Left ventricle myocardium inferior (tissue), 1 donor: ENCODE measurements around the gene BAG5. TPM values are rescaled to one million over a fixed set of nuclear protein-coding genes. Genes with fewer than 3 reads are reported as not detected.

Experiments
- DNase-seq: peaks from one replicate; pipeline ENCODE4 v3.0.0-alpha.2; 2020
- H3K27ac ChIP-seq: fragments of 200-600 bp; replicated peaks from 2 replicates; pipeline ENCODE4 v1.8.0; 2021
- H3K27me3 ChIP-seq: fragments of 200-600 bp; 2 replicates; pipeline ENCODE4 v1.8.0; 2021; ENCODE audit warnings: low read depth
- H3K36me3 ChIP-seq: fragments of 200-600 bp; 2 replicates; pipeline ENCODE4 v1.8.0; 2021
- H3K4me1 ChIP-seq: fragments of 200-600 bp; 2 replicates; pipeline ENCODE4 v1.8.0; 2021
- H3K4me3 ChIP-seq: fragments of 200-600 bp; 2 replicates; pipeline ENCODE4 v1.8.0; 2021; ENCODE audit warnings: mild to moderate bottlenecking, moderate library complexity
- H3K9me3 ChIP-seq: fragments of 200-600 bp; replicated peaks from 2 replicates; pipeline ENCODE4 v1.8.0; 2021
- intact Hi-C: fragments of 100-400 bp; cut with micrococcal nuclease; formaldehyde crosslinking; loops from one replicate; pipeline ENCODE4 v1.11.0; 2022
- total RNA-seq: library from RNA; stranded (reverse); fragmentation: NEBNext Ultra II Directional; extraction: Animal tissue kit (Norgen Biotek cat#: 25700); gene quantifications from one replicate; pipeline ENCODE4 v1.2.1, GENCODE V29; 2021
- TF ChIP-seq, protein P1 (sequence below): fragments of 200-600 bp; IDR thresholded peaks from 2 replicates; pipeline ENCODE4 v1.8.0; 2021; ENCODE audit warnings: antibody characterized with exemption, mild to moderate bottlenecking, borderline replicate concordance
- donor health status: DM: no; HTN: yes; CAD: no; lungs with severe emphysema.

BAG5 gene
- total RNA-seq, 1 donor from 2014 or later: 16.7 TPM

DNA sequence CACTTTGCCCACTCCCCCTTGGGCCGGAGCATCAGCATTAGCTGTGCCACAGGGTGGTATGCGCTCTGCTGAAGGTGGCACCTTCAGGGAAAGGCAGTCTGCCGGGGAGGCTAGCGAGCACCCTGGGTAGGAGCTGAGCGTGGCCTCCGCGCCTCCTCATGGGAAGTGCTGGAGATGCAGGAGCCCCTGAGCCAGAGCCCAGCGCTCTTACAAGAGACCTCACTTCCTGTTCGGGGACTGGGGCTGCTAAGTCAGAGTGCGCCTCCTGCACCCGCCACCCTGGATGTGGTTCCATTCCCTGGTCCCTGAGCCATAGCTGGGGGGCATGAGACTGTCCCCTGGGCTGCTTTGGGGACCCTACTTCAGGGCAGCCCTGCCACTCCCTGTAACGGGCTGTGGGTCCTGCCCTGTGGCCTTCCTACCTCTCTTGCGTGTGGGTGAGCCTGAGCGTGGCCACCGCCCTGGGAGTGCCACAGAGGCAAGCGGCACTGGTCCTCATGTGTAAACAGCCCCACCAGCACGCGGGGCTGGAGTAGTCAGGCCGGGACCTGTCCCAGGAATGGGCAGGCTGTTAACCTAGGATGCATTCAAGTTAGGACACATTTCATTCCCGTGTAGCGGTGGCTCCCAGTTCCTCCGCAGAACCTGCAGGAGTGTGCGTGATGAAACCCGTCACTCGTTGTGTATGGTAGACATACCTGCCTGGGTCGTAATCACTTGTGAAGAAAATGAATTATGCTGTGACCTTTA, 19.7 kb upstream of the BAG5 start:
- no peaks in the 10 kb centered on the region for H3K9me3 ChIP-seq
- peaks cover 3% of the 10 kb centered on the region for H3K4me1 ChIP-seq
- no peak overlapping the region for H3K4me3 ChIP-seq
- no peak overlapping the region for H3K27ac ChIP-seq
- H3K36me3 ChIP-seq: peaks cover 26% of the 10 kb centered on the region
- intact Hi-C loops: no loop called here
- DNase-seq: no peak
- H3K27me3 ChIP-seq: no peaks in the 10 kb centered on the region
- TF ChIP-seq, protein P1, sequence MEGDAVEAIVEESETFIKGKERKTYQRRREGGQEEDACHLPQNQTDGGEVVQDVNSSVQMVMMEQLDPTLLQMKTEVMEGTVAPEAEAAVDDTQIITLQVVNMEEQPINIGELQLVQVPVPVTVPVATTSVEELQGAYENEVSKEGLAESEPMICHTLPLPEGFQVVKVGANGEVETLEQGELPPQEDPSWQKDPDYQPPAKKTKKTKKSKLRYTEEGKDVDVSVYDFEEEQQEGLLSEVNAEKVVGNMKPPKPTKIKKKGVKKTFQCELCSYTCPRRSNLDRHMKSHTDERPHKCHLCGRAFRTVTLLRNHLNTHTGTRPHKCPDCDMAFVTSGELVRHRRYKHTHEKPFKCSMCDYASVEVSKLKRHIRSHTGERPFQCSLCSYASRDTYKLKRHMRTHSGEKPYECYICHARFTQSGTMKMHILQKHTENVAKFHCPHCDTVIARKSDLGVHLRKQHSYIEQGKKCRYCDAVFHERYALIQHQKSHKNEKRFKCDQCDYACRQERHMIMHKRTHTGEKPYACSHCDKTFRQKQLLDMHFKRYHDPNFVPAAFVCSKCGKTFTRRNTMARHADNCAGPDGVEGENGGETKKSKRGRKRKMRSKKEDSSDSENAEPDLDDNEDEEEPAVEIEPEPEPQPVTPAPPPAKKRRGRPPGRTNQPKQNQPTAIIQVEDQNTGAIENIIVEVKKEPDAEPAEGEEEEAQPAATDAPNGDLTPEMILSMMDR: no peak

DNA sequence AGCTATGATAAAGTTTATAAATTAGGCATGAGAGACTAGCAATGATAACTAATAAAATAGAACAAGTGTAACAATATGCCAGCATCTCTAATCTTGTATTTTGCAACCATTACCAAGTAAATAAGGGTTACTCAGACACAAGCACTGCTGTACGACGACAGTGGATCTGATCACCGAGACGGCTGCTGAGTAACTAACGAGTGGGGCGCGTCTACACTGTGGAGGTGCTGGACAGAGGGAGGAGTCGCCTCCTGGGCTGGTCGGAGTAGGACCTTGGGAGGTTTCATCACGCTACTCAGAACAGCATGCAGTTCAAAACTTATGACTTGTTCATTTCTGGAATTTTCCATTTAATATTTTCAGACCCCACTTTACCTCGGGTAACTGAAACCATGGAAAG, 18.7 kb upstream of the BAG5 start:
- Histone ChIP-seq H3K36me3 (peaks cover 26% of the 10 kb centered on the region), H3K27me3 (no peaks in the 10 kb centered on the region)
- TF ChIP-seq, protein P1: no peak

GRCh38 chr14:103578401-103579075, 16.1 kb upstream of the BAG5 start:
- TF ChIP-seq, protein P1: no peak
- H3K4me1 ChIP-seq: peaks cover 38% of the 10 kb centered on the region
- no peak for DNase-seq
- H3K27me3 ChIP-seq: no peaks in the 10 kb centered on the region
- H3K27ac ChIP-seq: no peak overlapping the region
- no peaks in the 10 kb centered on the region for H3K9me3 ChIP-seq
- H3K4me3 ChIP-seq: no peak overlapping the region
- peaks cover 40% of the 10 kb centered on the region for H3K36me3 ChIP-seq
- intact Hi-C loops: no loop called here

More for the DNA sequence above, 18.7 kb upstream of the BAG5 start:
- Histone ChIP-seq H3K4me1 (peaks cover 13% of the 10 kb centered on the region), H3K27ac (no peak overlapping the region), H3K4me3 (no peak overlapping the region), H3K9me3 (no peaks in the 10 kb centered on the region)
- DNase-seq: no peak
- intact Hi-C loops: no loop called here

DNA sequence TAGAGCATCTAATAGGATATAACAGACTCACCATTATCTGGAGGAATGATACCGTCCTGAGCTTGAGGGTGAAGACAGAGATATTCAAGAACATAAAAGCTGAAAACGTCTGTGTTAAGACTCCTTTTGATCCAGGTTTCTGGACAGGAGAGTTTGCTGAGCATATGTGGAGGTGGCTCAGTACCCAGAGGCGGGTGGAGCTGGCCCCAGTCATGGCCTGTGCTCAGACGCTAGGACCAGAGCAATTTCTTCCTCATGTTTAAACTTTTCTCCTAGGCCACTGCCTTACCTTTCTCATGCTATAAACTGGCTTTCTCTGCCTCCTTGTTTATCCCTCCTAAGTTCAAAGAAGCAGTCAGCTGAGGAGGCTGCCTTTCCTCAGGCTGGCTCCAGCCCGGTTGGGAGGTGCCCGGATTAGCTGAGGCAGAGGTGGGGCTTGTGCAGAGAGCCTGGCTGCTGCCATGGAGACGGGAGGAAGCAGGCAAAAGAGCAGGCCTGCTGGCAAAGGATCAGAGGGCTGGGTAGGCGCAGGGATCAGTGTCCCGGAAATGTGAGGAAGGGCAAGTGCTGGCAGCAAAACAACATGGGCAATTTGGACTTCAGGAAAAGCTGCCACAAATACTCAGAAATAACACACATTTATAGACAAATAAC, 14.0 kb upstream of the BAG5 start:
- H3K4me3 ChIP-seq: peak overlapping the region; percentile 30
- H3K27me3 ChIP-seq: no peaks in the 10 kb centered on the region
- intact Hi-C loops: no loop called here
- TF ChIP-seq, protein P1: no peak
- H3K36me3 ChIP-seq: peaks cover 46% of the 10 kb centered on the region
- H3K4me1 ChIP-seq: peaks cover 53% of the 10 kb centered on the region
- peak overlapping the region; percentile 74 for H3K27ac ChIP-seq
- H3K9me3 ChIP-seq: no peaks in the 10 kb centered on the region
- peak; percentile 87 for DNase-seq

DNA sequence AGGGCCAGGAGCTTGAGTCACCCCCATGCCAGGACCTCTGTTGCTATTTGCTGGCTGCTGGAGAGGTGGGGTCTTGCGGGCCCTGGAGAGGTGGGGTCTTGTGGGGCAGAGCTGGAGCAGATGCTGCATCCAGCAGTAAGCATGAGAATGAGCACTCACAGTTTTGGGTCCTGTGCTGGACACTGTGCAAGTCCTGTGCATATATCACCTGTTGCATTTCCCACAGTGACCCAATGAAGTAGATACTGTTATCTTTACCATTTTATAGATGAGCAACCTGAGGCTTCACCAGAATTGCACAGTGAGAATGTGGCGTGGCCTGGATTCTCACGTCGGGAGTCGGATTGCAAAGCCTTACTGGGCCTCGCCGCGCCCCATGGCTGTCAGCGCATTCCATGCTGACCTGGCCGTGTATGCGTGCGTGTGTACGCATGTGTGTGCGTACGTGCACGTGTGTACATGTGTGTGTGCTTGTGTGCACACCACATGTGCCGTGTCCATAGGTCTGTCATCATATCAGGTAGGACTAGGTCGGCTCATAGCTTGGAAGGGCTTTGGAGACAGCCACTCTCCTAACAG, 12.3 kb upstream of the BAG5 start:
- TF ChIP-seq, protein P1: no peak
- Histone ChIP-seq H3K36me3 (peaks cover 39% of the 10 kb centered on the region), H3K9me3 (no peaks in the 10 kb centered on the region), H3K27me3 (no peaks in the 10 kb centered on the region), H3K4me3 (no peak overlapping the region), H3K27ac (peak overlapping the region; percentile 74), H3K4me1 (peaks cover 57% of the 10 kb centered on the region)
- intact Hi-C loops: no loop called here
- no peak for DNase-seq
